CD4-positive, alpha-beta T cell treated with Interleukin-15 for 1 hour (primary cell): Measurements from ENCODE around the gene SCN2B.

Experiments used
- DNase-seq: peaks from one replicate; pipeline ENCODE4 v3.0.0-alpha.2; 2020

SCN2B gene

DNA sequence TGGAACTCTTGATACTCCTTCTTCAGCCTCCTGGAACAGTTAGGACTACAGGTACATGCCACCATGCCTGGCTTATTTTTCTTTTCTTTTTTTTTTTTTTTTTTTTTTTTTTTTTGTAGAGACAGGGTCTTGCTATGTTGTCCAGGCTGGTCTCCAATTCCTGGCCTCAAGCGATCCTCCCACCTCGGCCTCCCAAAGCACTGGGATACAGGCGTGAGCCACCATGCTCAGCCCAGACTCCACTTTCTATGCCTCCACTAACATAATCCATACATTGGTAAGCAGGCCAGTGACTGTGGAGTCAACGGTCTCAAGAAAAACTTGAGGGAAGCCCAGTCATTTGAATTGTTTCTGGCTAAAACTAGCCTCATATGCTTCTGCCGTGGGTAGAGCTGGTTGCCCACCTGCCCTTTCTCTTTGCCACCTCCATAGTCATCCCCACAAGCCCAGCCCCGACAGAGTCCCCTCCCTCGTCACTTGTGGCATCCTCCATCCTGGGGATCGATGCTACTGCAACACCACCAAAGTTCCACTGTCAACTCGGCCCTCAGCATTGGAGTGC lies 2.4 kb downstream of the SCN2B start:
- DNase-seq = no peak

GRCh38 chr11:118172356-118172755 lies 4.1 kb downstream of the SCN2B start:
- no peak for DNase-seq

DNA sequence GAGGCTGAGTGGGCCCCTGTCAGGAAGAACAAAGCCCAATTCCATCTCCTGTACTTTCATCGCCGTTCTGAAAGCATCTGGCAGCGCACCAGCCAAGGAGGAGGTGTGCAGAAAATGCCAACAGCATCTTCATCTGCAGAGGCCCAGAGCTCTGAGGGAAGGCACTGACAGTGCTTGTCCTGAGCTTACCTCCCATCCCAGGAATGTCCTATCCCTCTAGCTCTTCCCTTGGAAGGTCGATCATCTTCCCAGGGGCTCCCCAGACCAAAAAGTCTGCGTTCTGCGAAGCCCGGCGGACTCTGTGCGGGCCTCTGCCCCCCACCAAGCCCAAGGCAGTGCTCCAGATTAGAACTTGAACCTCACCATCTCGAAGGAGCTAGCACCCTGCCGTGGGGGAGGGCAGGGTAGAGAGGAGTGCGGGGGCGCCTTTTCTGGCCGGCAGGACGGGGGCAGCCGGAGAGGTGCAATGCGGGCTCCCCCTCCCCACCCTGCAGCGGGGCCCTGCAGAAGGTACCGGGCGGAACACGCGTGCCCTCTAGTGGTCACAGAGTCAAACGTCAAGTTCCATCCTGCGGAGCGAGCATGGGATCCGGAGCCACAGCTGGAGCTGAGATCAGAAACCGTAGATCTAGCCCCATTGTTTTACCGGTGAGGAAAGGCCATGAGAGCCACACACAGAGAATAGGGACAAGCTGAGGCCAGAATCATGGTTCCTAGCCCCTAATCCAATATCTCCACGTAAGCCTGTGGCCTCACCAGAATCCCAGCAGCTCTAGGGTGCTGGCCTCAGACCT lies 5.0 kb downstream of the SCN2B start:
- peak; percentile 66 for DNase-seq

DNA sequence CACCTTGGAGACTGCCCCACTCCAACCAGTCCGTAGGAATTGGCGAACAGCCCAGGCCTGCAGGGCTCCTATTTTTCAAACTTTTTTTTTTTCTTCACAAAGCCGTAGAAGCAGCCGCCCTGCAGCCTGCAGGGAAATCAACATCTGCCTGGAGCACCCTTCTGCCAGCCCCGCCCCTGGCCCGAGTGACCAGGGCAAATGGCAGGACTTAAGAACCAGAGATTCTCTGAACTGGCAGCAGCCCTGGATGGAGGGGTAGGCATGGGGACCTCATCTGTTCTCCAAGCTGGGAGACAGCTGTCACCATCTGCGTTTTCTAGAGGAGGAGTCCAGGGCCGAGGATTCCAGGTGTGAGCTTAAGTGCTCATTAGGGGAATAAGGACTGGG lies 5.6 kb downstream of the SCN2B start:
- no peak for DNase-seq

- no peak for DNase-seq
Observed at GRCh38 chr11:118170231-118170630, 6.2 kb downstream of the SCN2B start.

DNA sequence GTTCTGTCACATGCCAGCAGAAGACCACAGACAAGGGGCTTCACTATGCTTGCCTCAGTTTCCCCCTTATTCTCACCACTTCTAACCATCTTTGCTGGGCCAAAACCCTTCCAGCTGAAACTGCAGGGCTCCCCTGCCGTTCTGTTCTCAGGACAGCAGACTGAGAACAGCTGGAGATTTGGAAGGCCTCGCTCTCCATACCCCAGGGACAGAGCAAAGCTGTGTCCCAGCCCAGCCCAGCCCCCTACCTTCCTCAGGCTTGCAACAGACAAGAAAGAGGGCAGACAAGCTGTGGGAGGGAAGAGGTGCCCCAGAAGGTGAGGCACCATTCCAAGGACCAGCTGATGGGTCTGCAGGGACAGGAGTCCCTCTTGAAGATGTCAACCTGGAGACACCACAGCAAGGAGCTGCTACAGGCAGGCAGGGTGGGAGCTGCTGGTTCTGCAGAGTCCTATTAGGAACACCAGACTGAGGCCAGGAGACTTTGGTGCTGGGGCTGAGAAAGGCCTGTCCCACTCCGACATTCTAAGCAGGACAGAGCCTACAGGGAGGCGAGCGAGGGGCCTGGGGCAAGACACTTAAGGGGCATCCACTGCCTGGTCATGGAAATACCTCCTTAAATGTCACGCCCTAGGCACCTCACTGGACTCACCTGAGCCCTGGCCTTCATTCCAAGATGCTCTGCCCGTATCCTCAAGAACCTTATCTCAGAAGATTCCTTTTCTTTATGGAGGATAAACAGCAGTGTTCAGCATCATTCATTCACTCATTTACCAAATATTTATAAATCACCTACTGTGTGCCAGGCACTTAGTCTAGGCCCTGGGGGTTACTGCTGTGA lies 6.9 kb downstream of the SCN2B start:
- DNase-seq = no peak

GRCh38 chr11:118168751-118169150 lies 7.7 kb downstream of the SCN2B start:
- no peak for DNase-seq

DNA sequence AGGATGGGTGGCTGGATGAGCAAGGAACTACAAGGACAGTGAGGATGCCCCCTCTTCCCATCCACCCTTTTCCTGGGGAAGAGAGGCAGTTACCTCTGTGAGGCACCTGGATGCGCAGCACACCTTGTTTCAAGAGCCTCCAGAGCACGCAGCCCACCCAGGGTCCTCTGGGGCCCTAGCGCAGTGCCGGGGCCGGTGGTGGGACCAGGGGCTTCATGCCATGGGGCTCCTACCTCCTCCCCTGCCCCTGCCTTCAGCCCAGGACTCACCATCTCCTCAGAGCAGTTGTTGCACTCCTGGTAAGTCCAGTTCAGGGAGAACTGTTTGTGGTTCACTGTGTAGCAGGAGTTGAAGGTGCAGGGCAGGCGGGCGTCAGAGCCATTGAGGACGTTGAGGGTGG lies 8.1 kb downstream of the SCN2B start:
- DNase-seq = no peak

GRCh38 chr11:118167906-118168305 lies 8.5 kb downstream of the SCN2B start:
- no peak for DNase-seq

GRCh38 chr11:118167253-118167652 lies 9.2 kb downstream of the SCN2B start:
- no peak for DNase-seq

DNA sequence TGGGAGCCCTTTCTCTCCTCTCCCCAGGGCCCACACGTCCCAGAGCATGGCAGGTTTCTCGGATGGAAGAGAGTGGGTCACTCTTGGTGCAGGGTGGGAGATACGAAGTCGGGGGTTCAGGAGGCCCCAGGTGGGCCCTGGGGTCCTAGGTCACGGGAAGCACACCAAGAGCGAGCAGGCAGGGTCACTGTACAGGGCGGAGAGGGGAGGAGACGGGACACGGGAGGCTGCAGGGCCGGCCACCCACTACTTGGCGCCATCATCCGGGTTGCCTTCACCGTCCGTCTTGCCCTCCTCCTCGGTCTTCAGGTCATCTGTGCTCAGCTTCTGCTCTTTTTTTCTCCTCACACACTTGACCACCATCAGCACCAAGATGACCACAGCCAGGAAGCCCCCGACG lies 9.8 kb downstream of the SCN2B start:
- no peak for DNase-seq

- no peak for DNase-seq
Observed at GRCh38 chr11:118164885-118165284, 11.6 kb downstream of the SCN2B start.

- DNase-seq = no peak
Observed at GRCh38 chr11:118163494-118163893, 12.9 kb downstream of the SCN2B start.

DNA sequence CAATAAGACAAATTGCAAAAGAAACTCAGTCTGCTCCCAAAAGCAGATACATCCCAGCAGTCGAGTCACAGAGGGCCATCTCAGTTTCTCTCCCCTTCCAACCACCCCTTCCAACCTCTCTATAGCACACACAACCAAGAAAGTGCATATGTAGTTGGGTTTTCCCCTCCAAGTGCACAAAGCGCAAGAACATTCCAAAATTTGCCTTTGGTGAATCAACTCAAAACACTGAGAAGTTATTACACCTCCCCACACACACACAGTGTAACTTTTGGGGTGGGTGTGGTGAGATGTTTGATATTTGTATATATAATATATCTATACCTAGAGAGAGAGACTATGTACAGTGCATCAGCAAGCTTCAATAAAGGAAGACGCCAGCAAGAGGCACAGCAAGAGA lies 13.6 kb downstream of the SCN2B start:
- DNase-seq = no peak

DNA sequence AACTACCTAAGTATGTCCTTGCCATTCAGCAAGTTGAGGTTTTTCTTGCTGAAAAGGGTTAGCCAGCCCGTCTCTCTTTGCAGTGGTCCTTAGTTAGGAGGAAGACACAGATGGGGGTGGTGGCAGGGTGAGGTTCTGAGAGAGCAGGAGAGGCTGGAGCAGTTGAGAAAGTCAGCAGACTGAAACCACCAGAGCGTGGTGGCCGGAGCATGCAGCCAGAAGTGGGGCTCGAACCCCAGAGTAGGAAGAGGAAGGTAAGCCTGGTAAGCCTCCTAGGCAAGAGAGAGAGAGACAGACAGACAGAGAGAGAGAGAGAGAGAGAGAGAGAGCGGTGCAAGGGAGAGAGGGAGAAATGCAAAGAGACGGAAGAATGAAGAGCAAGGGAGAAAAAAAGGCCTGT lies 14.7 kb downstream of the SCN2B start:
- DNase-seq = no peak

- DNase-seq = no peak
Observed at GRCh38 chr11:118157186-118157895, 19.1 kb downstream of the SCN2B start.

- no peak for DNase-seq
Observed at GRCh38 chr11:118156531-118157185, 19.8 kb downstream of the SCN2B start.

- no peak for DNase-seq
Observed at GRCh38 chr11:118155776-118156530, 20.5 kb downstream of the SCN2B start.

DNA sequence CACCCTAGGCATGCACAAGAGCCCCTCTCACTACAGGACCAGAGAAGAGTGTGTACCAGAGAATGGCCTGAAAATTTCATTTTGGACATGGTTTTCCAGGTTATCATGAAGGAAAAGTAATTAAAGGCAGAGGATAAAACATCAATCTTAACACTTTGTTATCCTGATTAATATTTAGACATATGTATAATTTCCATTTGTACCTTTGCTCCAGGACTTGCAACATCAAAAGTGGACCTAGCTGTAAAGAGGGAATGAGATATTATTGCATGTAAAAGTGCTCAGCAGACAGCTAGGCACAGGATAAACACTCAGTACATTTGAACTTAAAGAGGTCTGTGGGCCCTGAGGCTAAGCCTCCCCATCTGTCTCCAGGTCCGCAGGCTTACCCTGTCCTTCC lies 21.8 kb downstream of the SCN2B start:
- no peak for DNase-seq

- DNase-seq = no peak
Observed at GRCh38 chr11:118153976-118154375, 22.5 kb downstream of the SCN2B start.

DNA sequence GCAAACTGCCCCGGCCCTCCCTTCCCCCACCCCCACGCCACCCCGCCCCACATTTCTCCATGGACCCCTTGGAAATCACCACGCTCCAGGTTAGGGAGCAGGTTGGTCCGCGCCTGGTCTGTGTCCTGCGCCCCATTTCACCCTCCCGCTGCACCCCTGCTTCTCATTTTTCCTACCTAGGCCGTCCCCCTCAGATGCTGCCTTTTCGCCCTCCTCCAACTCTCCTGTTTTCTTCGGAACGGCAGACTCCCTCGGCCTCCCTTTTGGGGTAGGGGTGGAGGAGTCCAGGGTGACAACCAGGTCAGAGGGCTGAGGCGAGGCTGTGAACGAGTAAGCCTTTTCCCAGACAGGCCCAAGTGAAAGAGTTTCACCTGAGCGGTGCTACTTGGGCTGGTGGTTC lies 22.9 kb downstream of the SCN2B start:
- DNase-seq = no peak
